ENCODE results near the gene L3MBTL2. TPM values are rescaled to one million over a fixed set of nuclear protein-coding genes. Genes with fewer than 3 reads are reported as not detected.

The L3MBTL2 gene
- total RNA-seq, 1 experiment from 2014 or later, result 25.6 TPM

DNA sequence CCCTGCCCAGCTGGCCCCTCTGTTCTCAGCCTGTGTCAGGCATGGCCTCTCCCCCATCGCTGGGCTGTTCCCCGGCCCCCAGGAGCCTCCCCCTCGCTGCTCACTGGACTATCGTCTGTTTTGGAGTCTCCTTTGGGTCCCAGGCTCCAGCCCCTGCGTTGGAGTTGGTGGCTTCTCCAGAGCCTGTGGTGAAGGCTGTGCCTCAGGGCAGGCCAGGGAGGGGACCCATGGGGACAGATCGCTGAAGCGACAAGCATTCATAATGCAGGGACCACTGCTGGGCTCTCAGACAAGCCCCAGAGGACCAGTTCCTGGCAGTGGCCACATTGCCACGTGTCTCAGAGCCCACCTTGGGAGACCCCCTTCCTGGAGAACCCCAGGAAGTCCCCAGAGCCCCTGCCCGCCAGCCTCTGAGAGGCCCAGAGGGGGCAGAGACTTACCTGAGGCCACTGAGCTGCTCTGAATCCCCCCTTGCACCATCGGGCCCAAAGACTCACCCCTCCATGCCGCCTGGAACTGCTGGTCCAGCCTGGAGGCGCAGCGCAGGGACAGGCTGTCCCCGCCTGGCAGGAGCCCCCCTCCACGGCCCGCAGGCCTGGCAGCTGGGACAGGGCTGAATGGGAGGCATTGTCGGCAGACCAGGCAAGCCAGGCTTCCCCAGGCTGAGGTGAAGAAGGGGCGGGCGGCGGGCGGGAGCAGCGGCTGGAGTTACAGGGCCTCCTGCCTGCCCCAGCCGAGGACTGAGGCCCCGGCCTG, 35.4 kb downstream of the L3MBTL2 start, which contains the start of gene CHADL:
TSS of gene CHADL (minus strand) at position 555 of the 756 bp plus-strand sequence. CDS start at position 505, 50 bp downstream.
- peaks cover 3% of the 10 kb centered on the region; the same call in 1 of the 2 replicates for H3K9me3 Mint-ChIP-seq
- H3K27ac Mint-ChIP-seq, result 0 out of 2 replicates have a peak within 1 kb of the TSS, but pooled peaks have one; percentile 63
- POLR2A ChIA-PET, result no interaction called here
- CTCF ChIA-PET, result no interaction called here
- no peaks in the 10 kb centered on the region; the same call in none of the 2 replicates for H3K27me3 Mint-ChIP-seq (ENCODE audit: low read depth)
- H3K36me3 Mint-ChIP-seq, result no peaks in the 10 kb centered on the region
- DNase-seq (ENCODE audit: low spot score), result peak; percentile 30
- H3K4me3 Mint-ChIP-seq, result no peak within 1 kb of the TSS
- ATAC-seq, result no peak
- peaks cover 16% of the 10 kb centered on the region for H3K4me1 Mint-ChIP-seq
- TF ChIP-seq CREB1 (CRISPR knock-in tag; IDR thresholded peaks at IDR 0.05), result no peak
- no peak for TF ChIP-seq ZNF671 (CRISPR knock-in tag; IDR thresholded peaks at IDR 0.05)
- TF ChIP-seq GABPB1 (CRISPR knock-in tag; IDR thresholded peaks at IDR 0.05), result no peak
- TF ChIP-seq ZBTB21 (CRISPR knock-in tag; IDR thresholded peaks at IDR 0.05; ENCODE audit: borderline replicate concordance), result no peak
- TF ChIP-seq RORB (CRISPR knock-in tag; IDR thresholded peaks at IDR 0.05), result no peak
- no peak for TF ChIP-seq TP53 (CRISPR knock-in tag; IDR thresholded peaks at IDR 0.05)
- TF ChIP-seq, protein P1, sequence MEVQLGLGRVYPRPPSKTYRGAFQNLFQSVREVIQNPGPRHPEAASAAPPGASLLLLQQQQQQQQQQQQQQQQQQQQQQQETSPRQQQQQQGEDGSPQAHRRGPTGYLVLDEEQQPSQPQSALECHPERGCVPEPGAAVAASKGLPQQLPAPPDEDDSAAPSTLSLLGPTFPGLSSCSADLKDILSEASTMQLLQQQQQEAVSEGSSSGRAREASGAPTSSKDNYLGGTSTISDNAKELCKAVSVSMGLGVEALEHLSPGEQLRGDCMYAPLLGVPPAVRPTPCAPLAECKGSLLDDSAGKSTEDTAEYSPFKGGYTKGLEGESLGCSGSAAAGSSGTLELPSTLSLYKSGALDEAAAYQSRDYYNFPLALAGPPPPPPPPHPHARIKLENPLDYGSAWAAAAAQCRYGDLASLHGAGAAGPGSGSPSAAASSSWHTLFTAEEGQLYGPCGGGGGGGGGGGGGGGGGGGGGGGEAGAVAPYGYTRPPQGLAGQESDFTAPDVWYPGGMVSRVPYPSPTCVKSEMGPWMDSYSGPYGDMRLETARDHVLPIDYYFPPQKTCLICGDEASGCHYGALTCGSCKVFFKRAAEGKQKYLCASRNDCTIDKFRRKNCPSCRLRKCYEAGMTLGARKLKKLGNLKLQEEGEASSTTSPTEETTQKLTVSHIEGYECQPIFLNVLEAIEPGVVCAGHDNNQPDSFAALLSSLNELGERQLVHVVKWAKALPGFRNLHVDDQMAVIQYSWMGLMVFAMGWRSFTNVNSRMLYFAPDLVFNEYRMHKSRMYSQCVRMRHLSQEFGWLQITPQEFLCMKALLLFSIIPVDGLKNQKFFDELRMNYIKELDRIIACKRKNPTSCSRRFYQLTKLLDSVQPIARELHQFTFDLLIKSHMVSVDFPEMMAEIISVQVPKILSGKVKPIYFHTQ (CRISPR knock-in tag; IDR thresholded peaks at IDR 0.05), result no peak

GRCh38 chr22:41241133-41241676, 36.1 kb downstream of the L3MBTL2 start:
- Mint-ChIP-seq H3K27me3 (ENCODE audit: low read depth) (no peaks in the 10 kb centered on the region; the same call in none of the 2 replicates), H3K9me3 (peaks cover 3% of the 10 kb centered on the region; the same call in 1 of the 2 replicates), H3K27ac (no peak overlapping the region), H3K36me3 (no peaks in the 10 kb centered on the region; the same call in 1 of the 2 replicates), H3K4me1 (peaks cover 12% of the 10 kb centered on the region), H3K4me3 (no peak overlapping the region)
- CTCF ChIA-PET, result no interaction called here
- POLR2A ChIA-PET, result no interaction called here
- ATAC-seq (no peak), DNase-seq (ENCODE audit: low spot score) (no peak)
- TF ChIP-seq, protein P2, sequence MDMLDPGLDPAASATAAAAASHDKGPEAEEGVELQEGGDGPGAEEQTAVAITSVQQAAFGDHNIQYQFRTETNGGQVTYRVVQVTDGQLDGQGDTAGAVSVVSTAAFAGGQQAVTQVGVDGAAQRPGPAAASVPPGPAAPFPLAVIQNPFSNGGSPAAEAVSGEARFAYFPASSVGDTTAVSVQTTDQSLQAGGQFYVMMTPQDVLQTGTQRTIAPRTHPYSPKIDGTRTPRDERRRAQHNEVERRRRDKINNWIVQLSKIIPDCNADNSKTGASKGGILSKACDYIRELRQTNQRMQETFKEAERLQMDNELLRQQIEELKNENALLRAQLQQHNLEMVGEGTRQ (CRISPR knock-in tag; IDR thresholded peaks at IDR 0.05), result no peak
- no peak for TF ChIP-seq NFYB (CRISPR knock-in tag; conservative IDR thresholded peaks at IDR 0.05; ENCODE audit: low read depth)
- no peak for TF ChIP-seq E2F5 (CRISPR knock-in tag; IDR thresholded peaks at IDR 0.05)
- no peak for TF ChIP-seq ESRRA (CRISPR knock-in tag; IDR thresholded peaks at IDR 0.05; ENCODE audit: borderline replicate concordance)
- no peak for TF ChIP-seq ATF1 (CRISPR knock-in tag; IDR thresholded peaks at IDR 0.05)
- TF ChIP-seq HMGXB4 (CRISPR knock-in tag; IDR thresholded peaks at IDR 0.05), result no peak
- TF ChIP-seq ZNF416 (CRISPR knock-in tag; IDR thresholded peaks at IDR 0.05), result no peak
- TF ChIP-seq FOXK1 (CRISPR knock-in tag; IDR thresholded peaks at IDR 0.05), result no peak
- no peak for TF ChIP-seq ETV6 (CRISPR knock-in tag; IDR thresholded peaks at IDR 0.05)
- no peak for TF ChIP-seq FOXP1 (CRISPR knock-in tag; IDR thresholded peaks at IDR 0.05; ENCODE audit: borderline replicate concordance)
- TF ChIP-seq, protein P3, sequence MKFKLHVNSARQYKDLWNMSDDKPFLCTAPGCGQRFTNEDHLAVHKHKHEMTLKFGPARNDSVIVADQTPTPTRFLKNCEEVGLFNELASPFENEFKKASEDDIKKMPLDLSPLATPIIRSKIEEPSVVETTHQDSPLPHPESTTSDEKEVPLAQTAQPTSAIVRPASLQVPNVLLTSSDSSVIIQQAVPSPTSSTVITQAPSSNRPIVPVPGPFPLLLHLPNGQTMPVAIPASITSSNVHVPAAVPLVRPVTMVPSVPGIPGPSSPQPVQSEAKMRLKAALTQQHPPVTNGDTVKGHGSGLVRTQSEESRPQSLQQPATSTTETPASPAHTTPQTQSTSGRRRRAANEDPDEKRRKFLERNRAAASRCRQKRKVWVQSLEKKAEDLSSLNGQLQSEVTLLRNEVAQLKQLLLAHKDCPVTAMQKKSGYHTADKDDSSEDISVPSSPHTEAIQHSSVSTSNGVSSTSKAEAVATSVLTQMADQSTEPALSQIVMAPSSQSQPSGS (CRISPR knock-in tag; IDR thresholded peaks at IDR 0.05; ENCODE audit: borderline replicate concordance, low read depth), result no peak
- TF ChIP-seq, protein P4, sequence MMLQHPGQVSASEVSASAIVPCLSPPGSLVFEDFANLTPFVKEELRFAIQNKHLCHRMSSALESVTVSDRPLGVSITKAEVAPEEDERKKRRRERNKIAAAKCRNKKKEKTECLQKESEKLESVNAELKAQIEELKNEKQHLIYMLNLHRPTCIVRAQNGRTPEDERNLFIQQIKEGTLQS (CRISPR knock-in tag; conservative IDR thresholded peaks at IDR 0.05), result no peak
- TF ChIP-seq FOXJ3 (CRISPR knock-in tag; IDR thresholded peaks at IDR 0.05; ENCODE audit: borderline replicate concordance), result no peak
- TF ChIP-seq, protein P5, sequence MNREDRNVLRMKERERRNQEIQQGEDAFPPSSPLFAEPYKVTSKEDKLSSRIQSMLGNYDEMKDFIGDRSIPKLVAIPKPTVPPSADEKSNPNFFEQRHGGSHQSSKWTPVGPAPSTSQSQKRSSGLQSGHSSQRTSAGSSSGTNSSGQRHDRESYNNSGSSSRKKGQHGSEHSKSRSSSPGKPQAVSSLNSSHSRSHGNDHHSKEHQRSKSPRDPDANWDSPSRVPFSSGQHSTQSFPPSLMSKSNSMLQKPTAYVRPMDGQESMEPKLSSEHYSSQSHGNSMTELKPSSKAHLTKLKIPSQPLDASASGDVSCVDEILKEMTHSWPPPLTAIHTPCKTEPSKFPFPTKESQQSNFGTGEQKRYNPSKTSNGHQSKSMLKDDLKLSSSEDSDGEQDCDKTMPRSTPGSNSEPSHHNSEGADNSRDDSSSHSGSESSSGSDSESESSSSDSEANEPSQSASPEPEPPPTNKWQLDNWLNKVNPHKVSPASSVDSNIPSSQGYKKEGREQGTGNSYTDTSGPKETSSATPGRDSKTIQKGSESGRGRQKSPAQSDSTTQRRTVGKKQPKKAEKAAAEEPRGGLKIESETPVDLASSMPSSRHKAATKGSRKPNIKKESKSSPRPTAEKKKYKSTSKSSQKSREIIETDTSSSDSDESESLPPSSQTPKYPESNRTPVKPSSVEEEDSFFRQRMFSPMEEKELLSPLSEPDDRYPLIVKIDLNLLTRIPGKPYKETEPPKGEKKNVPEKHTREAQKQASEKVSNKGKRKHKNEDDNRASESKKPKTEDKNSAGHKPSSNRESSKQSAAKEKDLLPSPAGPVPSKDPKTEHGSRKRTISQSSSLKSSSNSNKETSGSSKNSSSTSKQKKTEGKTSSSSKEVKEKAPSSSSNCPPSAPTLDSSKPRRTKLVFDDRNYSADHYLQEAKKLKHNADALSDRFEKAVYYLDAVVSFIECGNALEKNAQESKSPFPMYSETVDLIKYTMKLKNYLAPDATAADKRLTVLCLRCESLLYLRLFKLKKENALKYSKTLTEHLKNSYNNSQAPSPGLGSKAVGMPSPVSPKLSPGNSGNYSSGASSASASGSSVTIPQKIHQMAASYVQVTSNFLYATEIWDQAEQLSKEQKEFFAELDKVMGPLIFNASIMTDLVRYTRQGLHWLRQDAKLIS (CRISPR knock-in tag; IDR thresholded peaks at IDR 0.05; ENCODE audit: borderline replicate concordance), result no peak
